Myocyte (in vitro differentiated cells): ENCODE measurements around the gene ZCRB1. TPM values are rescaled to one million over a fixed set of nuclear protein-coding genes. Genes with fewer than 3 reads are reported as not detected.
A peak's percentile ranks its signal among the peaks of the same experiment; 100 is the strongest.
"Not testable (repeated sequence)": the region's sequence is repeated elsewhere in the genome, so short reads cannot be mapped to it uniquely, and the experiment has no call there.

Experiments
- DNase-seq: peaks from one replicate; pipeline ENCODE4 v3.0.0-alpha.2; 2012; ENCODE audit warnings: low read depth
- total RNA-seq: library from RNA; depleted of rRNA; stranded (reverse); fragments of >200 nt; gene quantifications from 2 replicates; pipeline ENCODE4 v1.2.3, GENCODE V29; 2014

ZCRB1 gene
- total RNA-seq, 1 donor from 2014 or later, result 40.1 TPM

GRCh38 chr12:42330097-42330496 is 4.2 kb upstream of the ZCRB1 start:
- DNase-seq, result not testable (repeated sequence)

- no peak for DNase-seq
These were observed 1.3 kb upstream of the ZCRB1 start for GRCh38 chr12:42327227-42327590.

- peak; percentile 40 for DNase-seq
These were observed 790 bp upstream of the ZCRB1 start for GRCh38 chr12:42326541-42327226.

- DNase-seq, result no peak
These were observed 605 bp downstream of the ZCRB1 start for GRCh38 chr12:42325326-42325652.

- no peak for DNase-seq
These were observed 2.0 kb downstream of the ZCRB1 start for GRCh38 chr12:42323856-42324255.

- no peak for DNase-seq
These were observed 3.3 kb downstream of the ZCRB1 start for GRCh38 chr12:42322567-42322966.

- no peak for DNase-seq
These were observed 5.1 kb downstream of the ZCRB1 start for GRCh38 chr12:42320796-42321195.

GRCh38 chr12:42315108-42315507 is 10.8 kb downstream of the ZCRB1 start:
- DNase-seq, result no peak

- no peak for DNase-seq
These were observed 15.9 kb downstream of the ZCRB1 start for GRCh38 chr12:42309996-42310395.

- no peak for DNase-seq
These were observed 17.5 kb downstream of the ZCRB1 start for GRCh38 chr12:42308390-42308789.

GRCh38 chr12:42306297-42306696 is 19.6 kb downstream of the ZCRB1 start:
- DNase-seq, result no peak

- peak; percentile 9 for DNase-seq
These were observed 26.2 kb downstream of the ZCRB1 start for GRCh38 chr12:42299392-42300308.

- no peak for DNase-seq
These were observed 27.0 kb downstream of the ZCRB1 start for GRCh38 chr12:42298887-42299286.

- no peak for DNase-seq
These were observed 29.3 kb downstream of the ZCRB1 start for GRCh38 chr12:42296503-42297109.

- no peak for DNase-seq
These were observed 34.2 kb downstream of the ZCRB1 start for GRCh38 chr12:42291680-42292079.

GRCh38 chr12:42288544-42288943 is 37.4 kb downstream of the ZCRB1 start:
- no peak for DNase-seq

GRCh38 chr12:42286741-42287140 is 39.2 kb downstream of the ZCRB1 start:
- DNase-seq, result no peak

- no peak for DNase-seq
These were observed 40.5 kb downstream of the ZCRB1 start for GRCh38 chr12:42285431-42285830.

- DNase-seq, result no peak
These were observed 41.0 kb downstream of the ZCRB1 start for GRCh38 chr12:42284876-42285275.

GRCh38 chr12:42284157-42284556 is 41.7 kb downstream of the ZCRB1 start:
- DNase-seq, result no peak

GRCh38 chr12:42283739-42284138 is 42.2 kb downstream of the ZCRB1 start:
- no peak for DNase-seq

- no peak for DNase-seq
These were observed 43.6 kb downstream of the ZCRB1 start for GRCh38 chr12:42282294-42282693.
